Measurements from ENCODE around the gene PEX12. TPM values are rescaled to one million over a fixed set of nuclear protein-coding genes. Genes with fewer than 3 reads are reported as not detected.

Gene PEX12
- total and polyA plus RNA-seq, 9 of the 15 experiments (the other 6 are each of a cell fraction or from before 2014, with no cell fraction given), result 4.0 to 12.4 (median 6.4) TPM

- TF ChIP-seq, protein P1, sequence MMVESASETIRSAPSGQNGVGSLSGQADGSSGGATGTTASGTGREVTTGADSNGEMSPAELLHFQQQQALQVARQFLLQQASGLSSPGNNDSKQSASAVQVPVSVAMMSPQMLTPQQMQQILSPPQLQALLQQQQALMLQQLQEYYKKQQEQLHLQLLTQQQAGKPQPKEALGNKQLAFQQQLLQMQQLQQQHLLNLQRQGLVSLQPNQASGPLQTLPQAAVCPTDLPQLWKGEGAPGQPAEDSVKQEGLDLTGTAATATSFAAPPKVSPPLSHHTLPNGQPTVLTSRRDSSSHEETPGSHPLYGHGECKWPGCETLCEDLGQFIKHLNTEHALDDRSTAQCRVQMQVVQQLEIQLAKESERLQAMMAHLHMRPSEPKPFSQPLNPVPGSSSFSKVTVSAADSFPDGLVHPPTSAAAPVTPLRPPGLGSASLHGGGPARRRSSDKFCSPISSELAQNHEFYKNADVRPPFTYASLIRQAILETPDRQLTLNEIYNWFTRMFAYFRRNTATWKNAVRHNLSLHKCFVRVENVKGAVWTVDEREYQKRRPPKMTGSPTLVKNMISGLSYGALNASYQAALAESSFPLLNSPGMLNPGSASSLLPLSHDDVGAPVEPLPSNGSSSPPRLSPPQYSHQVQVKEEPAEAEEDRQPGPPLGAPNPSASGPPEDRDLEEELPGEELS (CRISPR knock-in tag; IDR thresholded peaks at IDR 0.05; ENCODE audit: borderline replicate concordance), result no peak
- TF ChIP-seq C11orf30 (IDR thresholded peaks at IDR 0.05; ENCODE audit: low read depth) (peak; percentile 92), MTA3 (IDR thresholded peaks at IDR 0.05; ENCODE audit: borderline replicate concordance) (0 out of 2 replicates have a peak, but pooled peaks have one; percentile 77), SETDB1 (IDR thresholded peaks at IDR 0.05; ENCODE audit: low read length) (no peak), JUNB (CRISPR knock-in tag; conservative IDR thresholded peaks at IDR 0.05) (no peak), ZBTB17 (CRISPR knock-in tag; IDR thresholded peaks at IDR 0.05) (no peak), KAT8 (IDR thresholded peaks at IDR 0.05; ENCODE audit: low read depth) (no peak), MYBL2 (IDR thresholded peaks at IDR 0.05; ENCODE audit: low read depth) (no peak), MYBL2 (CRISPR knock-in tag; IDR thresholded peaks at IDR 0.05; ENCODE audit: borderline replicate concordance) (no peak), NCOA4 (IDR thresholded peaks at IDR 0.05; ENCODE audit: partially characterized antibody) (peak; percentile 3), ZNF239 (CRISPR knock-in tag; IDR thresholded peaks at IDR 0.05) (peak; percentile 38; the same call in 1 of the 2 replicates), PHF21A (IDR thresholded peaks at IDR 0.05; ENCODE audit: borderline replicate concordance, low read depth) (no peak), MAFK (IDR thresholded peaks at IDR 0.05; ENCODE audit: low read length) (no peak), RBFOX2 (IDR thresholded peaks at IDR 0.05; ENCODE audit: low read depth, low read length) (peak; percentile 97), SOX6 (IDR thresholded peaks at IDR 0.05) (peak; percentile 63), MXD1 (CRISPR knock-in tag; IDR thresholded peaks at IDR 0.05; ENCODE audit: borderline replicate concordance, poor library complexity, severe bottlenecking) (peak; percentile 18), RBM17 (IDR thresholded peaks at IDR 0.05; ENCODE audit: borderline replicate concordance, low read depth, low read length) (no peak), ZBTB33 (CRISPR knock-in tag; IDR thresholded peaks at IDR 0.05) (no peak), BCOR (IDR thresholded peaks at IDR 0.05) (no peak), NFXL1 (CRISPR knock-in tag; IDR thresholded peaks at IDR 0.05) (no peak), ZNF785 (CRISPR knock-in tag; IDR thresholded peaks at IDR 0.05) (no peak), OTX1 (CRISPR knock-in tag; IDR thresholded peaks at IDR 0.05) (no peak)
- TF ChIP-seq, protein P2, sequence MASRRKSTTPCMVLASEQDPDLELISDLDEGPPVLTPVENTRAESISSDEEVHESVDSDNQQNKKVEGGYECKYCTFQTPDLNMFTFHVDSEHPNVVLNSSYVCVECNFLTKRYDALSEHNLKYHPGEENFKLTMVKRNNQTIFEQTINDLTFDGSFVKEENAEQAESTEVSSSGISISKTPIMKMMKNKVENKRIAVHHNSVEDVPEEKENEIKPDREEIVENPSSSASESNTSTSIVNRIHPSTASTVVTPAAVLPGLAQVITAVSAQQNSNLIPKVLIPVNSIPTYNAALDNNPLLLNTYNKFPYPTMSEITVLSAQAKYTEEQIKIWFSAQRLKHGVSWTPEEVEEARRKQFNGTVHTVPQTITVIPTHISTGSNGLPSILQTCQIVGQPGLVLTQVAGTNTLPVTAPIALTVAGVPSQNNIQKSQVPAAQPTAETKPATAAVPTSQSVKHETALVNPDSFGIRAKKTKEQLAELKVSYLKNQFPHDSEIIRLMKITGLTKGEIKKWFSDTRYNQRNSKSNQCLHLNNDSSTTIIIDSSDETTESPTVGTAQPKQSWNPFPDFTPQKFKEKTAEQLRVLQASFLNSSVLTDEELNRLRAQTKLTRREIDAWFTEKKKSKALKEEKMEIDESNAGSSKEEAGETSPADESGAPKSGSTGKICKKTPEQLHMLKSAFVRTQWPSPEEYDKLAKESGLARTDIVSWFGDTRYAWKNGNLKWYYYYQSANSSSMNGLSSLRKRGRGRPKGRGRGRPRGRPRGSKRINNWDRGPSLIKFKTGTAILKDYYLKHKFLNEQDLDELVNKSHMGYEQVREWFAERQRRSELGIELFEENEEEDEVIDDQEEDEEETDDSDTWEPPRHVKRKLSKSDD (conservative IDR thresholded peaks at IDR 0.05; ENCODE audit: low read length), result no peak
These were observed at the start of gene PEX12 (continued) for GRCh38 chr17:35578197-35578928.

All from K562 (cell line).